Superior temporal gyrus (tissue), 1 donor: ENCODE measurements around the gene WDR87.
"Not testable (repeated sequence)": the region's sequence is repeated elsewhere in the genome, so short reads cannot be mapped to it uniquely, and the experiment has no call there.

Experiments used
- DNase-seq: peaks from one replicate; pipeline ENCODE4 v3.0.0-alpha.2; 2016; ENCODE audit errors: extremely low spot score

Gene WDR87

GRCh38 chr19:37877147-37877546 lies 29.2 kb downstream of the WDR87 start:
- no peak for DNase-seq

DNA sequence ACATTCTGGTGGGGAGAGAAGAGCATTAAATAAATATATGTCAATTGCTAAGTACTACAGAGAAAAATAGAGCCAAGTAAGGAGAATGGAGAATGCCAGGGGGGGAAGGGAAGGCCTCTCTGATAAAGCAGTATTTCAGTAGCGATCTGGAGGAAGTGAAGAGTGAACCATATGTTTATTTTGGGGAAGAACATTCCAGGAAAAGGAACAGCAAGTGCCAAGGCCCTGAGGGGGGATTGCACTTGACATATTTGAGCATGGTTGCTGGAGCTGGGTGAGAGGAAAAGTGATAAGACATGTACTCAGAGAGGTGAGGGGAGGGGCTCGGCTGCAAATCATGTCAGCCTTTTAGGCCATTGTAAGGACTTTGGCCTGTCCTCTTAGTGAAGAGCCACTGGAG lies 30.4 kb downstream of the WDR87 start:
- no peak for DNase-seq

DNA sequence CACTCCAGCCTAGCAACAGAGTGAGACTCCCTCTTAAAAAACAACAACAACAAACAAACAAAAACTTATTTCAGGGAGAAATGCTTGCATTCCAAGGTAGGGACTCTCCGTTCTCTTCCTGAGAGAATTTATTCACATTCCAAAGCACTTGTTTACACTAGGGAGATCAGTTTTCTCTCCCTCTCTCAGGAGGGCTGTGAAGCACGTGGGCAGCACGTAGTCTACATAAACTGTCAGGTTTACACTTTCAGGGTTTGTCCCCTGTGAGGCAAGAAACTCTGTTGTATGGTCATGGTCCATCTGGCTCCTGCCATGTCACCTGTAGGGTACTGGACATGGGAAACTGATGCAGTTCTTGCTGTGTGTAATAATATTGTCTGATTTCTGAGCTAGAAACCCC lies 31.6 kb downstream of the WDR87 start:
- no peak for DNase-seq

DNA sequence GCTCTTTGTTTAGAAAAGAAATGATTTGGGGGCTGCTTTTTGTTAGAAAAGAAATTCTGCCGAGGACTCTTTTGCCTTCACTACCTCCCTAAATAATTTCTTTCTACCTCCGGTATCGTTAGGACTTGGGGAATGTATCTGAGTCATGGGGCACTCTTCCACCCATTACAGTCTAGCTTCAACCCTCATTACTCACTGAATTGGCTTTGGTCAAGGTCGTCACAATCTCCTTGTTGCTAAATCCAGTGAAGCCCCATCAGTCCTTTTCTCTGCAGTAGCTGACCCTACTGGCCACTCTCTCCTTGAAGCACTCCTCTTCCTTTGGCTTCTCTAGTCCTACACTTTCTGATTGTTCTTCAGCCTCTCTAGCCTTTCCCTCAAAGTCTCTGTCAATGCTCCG lies 34.0 kb downstream of the WDR87 start:
- DNase-seq, result no peak

GRCh38 chr19:37869766-37870340 lies 36.5 kb downstream of the WDR87 start:
- DNase-seq, result no peak

DNA sequence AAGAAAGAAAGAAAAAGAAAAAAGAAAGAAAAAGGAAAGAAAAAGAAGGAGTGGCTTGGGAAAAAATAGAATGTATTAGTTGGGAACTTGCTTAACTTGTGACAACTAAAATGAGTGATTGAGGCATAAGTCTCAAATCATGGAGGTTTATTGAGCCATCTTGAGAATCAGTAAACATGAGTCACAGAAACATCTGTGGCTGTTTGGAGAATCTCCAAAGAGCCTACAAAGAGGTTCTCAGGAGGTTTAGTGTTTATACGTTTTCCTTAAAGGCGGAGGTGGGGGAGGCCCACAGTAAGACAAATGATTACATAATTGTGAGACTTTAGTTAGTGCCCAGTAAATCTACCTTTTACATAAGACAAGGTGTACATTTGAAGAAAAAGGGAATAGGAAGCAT lies 38.6 kb downstream of the WDR87 start:
- no peak for DNase-seq

GRCh38 chr19:37865930-37866329 lies 40.5 kb downstream of the WDR87 start:
- not testable (repeated sequence) for DNase-seq

DNA sequence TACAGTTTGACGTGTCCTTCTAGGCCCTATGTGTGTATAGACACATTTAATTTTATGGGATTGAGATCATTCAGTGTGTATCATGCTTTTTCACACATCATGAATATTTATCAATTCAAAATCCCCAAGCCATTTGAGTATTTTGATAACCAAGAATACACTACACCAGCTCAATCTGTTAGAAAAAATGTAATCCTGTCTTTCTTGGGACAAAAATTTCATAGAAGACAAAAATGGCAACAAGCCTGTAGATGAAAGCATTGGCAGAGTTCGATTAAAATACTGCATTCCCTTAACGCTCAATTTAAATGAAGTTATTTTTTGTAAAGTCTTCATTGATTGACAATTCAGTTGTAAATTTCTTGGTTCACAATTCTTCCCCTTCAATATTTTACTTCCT lies 41.9 kb downstream of the WDR87 start:
- no peak for DNase-seq

GRCh38 chr19:37855098-37855497 lies 51.3 kb downstream of the WDR87 start:
- peak; percentile 27 for DNase-seq

DNA sequence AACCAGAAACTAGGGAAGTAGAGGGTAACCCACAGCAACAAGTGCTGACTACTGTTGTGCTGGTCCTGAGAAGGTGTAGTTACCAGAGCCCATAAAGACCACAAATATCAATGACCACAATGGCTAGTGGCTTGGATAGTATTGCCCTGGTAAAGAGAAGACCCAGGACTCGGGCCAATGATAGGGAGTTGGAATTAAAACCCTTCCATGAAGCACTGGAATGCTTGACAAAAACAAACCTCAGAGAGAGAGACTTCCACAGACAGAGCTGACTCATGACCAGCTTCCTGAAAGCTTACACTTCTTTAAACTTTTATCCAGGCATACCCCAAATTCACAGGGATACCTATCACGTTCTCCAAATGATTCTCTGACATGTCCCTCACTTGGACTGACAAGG lies 60.5 kb downstream of the WDR87 start:
- no peak for DNase-seq
